Esophagus muscularis mucosa (tissue), 4 donors: ENCODE measurements around the gene OTULIN. TPM values are rescaled to one million over a fixed set of nuclear protein-coding genes. Genes with fewer than 3 reads are reported as not detected.

Experiments
- DNase-seq: peaks from one replicate; pipeline ENCODE4 v3.0.0-alpha.2; 2017; ENCODE audit errors: extremely low spot score
- H3K27ac ChIP-seq, 4 donors: fragments of 200-600 bp; sonication (generic); replicated peaks in 1 of 4; 1 replicate in 3 of 4; 2 replicates in 1 of 4; pipeline ENCODE4 v1.5.1; 2016 to 2019; ENCODE audit warnings: mild to moderate bottlenecking in 1 of 4
- H3K27me3 ChIP-seq, 4 donors: fragments of 200-600 bp; sonication (generic); one replicate each; pipeline versions ENCODE4 v1.5.1 to v1.6.0; 2016 to 2019
- H3K36me3 ChIP-seq, 4 donors: fragments of 200-600 bp; sonication (generic); one replicate each; pipeline ENCODE4 v1.5.1; 2016 to 2019
- H3K4me1 ChIP-seq, 4 donors: fragments of 200-600 bp; sonication (generic); one replicate each; pipeline ENCODE4 v1.5.1; 2016 to 2019
- H3K4me3 ChIP-seq, 4 donors: fragments of 200-600 bp; sonication (generic); 1 replicate in 2 of 4; 2 replicates in 2 of 4; pipeline ENCODE4 v1.5.1; 2016 to 2019; ENCODE audit warnings: mild to moderate bottlenecking in 4 of 4, moderate library complexity in 1 of 4
- H3K9me3 ChIP-seq, 4 donors: fragments of 200-600 bp; sonication (generic); 1 replicate in 3 of 4; 2 replicates in 1 of 4; pipeline ENCODE4 v1.5.1; 2016 to 2019
- EP300 ChIP-seq: sonication (generic); formaldehyde crosslinking; IDR thresholded peaks from one replicate; pipeline ENCODE4 v1.6.1; 2017; ENCODE audit warnings: antibody characterized with exemption
- POLR2A ChIP-seq: fragments of 450-650 bp; IDR thresholded peaks from one replicate; pipeline ENCODE4 v1.6.1; 2017; ENCODE audit warnings: antibody characterized with exemption, moderate library complexity, mild to moderate bottlenecking, low read depth
- POLR2AphosphoS5 ChIP-seq, 2 donors: sonication (generic); formaldehyde crosslinking; IDR thresholded peaks; one replicate each; pipeline ENCODE4 v1.6.1; 2017; ENCODE audit warnings: antibody characterized with exemption in 2 of 2
- WGBS: methylation state at CpG from one replicate; pipeline ENCODE4 v1.1.5; 2018; 5-methylcytosine and 5-hydroxymethylcytosine counted together
- intact Hi-C: fragments of 100-400 bp; cut with DNase I; formaldehyde crosslinking; loops from one replicate; pipeline ENCODE4 v1.15.1; 2023
- total RNA-seq, 4 donors: library from RNA; depleted of rRNA; stranded (reverse); fragments of >200 nt; gene quantifications; one replicate each; pipeline versions ENCODE4 v1.1.0 to v1.2.1, GENCODE V29; 2016
- TF ChIP-seq, protein P1 (sequence below), 3 experiments: fragments of 200-600 bp in 2 of 3; fragments of 450-650 bp in 1 of 3; sonication (generic) in 2 of 3; IDR thresholded peaks; one replicate each; pipeline ENCODE4 v1.5.1; 2017 to 2019; ENCODE audit warnings: antibody characterized with exemption in 3 of 3, mild to moderate bottlenecking in 2 of 3, moderate library complexity in 1 of 3

OTULIN gene
- total RNA-seq, 4 donors from 2014 or later: 16.9 to 41.1 (median 24.2) TPM

DNA sequence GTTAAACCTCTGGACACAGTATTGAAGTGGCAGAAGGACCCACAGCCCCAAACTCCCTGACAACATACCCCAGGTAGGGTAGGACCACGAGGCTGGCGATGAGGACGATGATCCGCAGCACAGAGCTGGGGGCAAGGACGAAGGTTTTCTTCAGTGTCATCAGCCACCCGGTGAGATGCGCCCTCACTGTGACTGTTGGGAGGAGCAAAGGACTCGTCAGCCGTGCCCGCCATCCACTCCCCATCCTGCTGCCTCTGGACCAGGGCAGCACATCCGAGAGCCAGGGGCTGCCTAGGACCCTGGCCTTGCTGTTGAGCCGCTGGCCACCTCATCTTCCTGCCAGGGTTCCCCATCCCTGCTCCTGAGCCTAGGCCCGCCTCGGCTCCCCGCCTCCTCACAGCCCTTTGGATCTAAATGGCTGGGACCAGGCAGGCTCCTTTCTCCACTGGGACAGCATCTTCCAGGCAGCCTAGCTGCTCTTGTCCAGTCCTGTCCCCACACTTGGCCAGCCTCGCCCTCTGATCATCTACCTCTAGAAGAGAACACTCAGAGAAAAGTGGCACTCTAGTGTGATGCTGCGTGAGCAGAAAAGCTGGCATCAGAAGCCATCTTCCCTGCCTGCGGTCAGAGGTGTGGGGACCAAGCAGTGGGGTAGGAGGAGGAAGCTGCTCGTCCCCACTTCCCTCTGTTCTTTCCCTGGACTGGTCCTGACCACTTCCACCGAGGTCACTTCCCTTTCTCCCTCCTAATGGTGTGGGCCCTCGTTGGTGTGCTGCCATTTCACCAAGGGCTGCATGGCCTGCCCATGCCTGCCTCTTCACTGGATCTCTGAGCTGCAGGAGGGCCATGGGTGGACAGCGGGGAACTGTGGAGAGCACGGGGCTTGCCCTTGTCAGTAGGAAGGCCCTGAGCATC lies 49.2 kb downstream of the OTULIN start:
- intact Hi-C loops: no loop called here
- no peaks in the 10 kb centered on the region for H3K4me1 ChIP-seq
- no peaks in the 10 kb centered on the region for H3K9me3 ChIP-seq
- 96% methylated on average over 23 of the region's 23 CpGs for WGBS
- TF ChIP-seq POLR2AphosphoS5 (IDR thresholded peaks at IDR 0.05) (no peak), EP300 (no peak), POLR2A (no peak)
- TF ChIP-seq, protein P1, sequence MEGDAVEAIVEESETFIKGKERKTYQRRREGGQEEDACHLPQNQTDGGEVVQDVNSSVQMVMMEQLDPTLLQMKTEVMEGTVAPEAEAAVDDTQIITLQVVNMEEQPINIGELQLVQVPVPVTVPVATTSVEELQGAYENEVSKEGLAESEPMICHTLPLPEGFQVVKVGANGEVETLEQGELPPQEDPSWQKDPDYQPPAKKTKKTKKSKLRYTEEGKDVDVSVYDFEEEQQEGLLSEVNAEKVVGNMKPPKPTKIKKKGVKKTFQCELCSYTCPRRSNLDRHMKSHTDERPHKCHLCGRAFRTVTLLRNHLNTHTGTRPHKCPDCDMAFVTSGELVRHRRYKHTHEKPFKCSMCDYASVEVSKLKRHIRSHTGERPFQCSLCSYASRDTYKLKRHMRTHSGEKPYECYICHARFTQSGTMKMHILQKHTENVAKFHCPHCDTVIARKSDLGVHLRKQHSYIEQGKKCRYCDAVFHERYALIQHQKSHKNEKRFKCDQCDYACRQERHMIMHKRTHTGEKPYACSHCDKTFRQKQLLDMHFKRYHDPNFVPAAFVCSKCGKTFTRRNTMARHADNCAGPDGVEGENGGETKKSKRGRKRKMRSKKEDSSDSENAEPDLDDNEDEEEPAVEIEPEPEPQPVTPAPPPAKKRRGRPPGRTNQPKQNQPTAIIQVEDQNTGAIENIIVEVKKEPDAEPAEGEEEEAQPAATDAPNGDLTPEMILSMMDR (IDR thresholded peaks at IDR 0.05): no peak
- H3K27me3 ChIP-seq: no peaks in the 10 kb centered on the region
- peaks cover 21 to 90% (median 78%) of the 10 kb centered on the region in 4 donors for H3K36me3 ChIP-seq
- no peak for DNase-seq
- no peak overlapping the region for H3K4me3 ChIP-seq
- H3K27ac ChIP-seq: no peak overlapping the region

DNA sequence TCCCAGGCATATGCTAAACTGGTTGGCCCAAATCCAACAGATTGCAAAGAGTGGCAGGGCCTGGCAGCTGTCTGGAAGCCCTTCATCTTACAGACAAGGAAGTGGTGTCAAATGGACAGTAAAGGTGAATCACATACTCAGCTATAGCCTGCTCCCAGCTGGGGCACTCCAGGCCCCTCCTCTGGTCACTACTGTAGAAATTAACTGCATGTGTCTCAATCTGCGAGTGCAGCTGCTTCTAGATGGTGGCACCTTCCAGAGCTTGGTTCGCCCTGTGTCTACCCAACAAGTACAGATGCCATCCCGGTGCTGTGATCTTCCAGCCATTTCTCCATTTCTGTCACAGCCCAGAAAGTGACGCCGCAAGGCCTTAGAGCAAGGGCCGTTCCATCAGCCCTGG lies 50.2 kb downstream of the OTULIN start:
- Histone ChIP-seq H3K4me1 (no peaks in the 10 kb centered on the region), H3K36me3 (peaks cover 21 to 82% (median 73%) of the 10 kb centered on the region in 4 donors), H3K27me3 (no peaks in the 10 kb centered on the region), H3K4me3 (no peak overlapping the region), H3K27ac (no peak overlapping the region), H3K9me3 (no peaks in the 10 kb centered on the region)
- 100% methylated on average over 6 of the region's 6 CpGs for WGBS
- no peak for DNase-seq
- intact Hi-C loops: no loop called here
- no peak for TF ChIP-seq EP300
- TF ChIP-seq, protein P1 (IDR thresholded peaks at IDR 0.05): no peak
- TF ChIP-seq POLR2AphosphoS5 (IDR thresholded peaks at IDR 0.05): no peak
- no peak for TF ChIP-seq POLR2A

DNA sequence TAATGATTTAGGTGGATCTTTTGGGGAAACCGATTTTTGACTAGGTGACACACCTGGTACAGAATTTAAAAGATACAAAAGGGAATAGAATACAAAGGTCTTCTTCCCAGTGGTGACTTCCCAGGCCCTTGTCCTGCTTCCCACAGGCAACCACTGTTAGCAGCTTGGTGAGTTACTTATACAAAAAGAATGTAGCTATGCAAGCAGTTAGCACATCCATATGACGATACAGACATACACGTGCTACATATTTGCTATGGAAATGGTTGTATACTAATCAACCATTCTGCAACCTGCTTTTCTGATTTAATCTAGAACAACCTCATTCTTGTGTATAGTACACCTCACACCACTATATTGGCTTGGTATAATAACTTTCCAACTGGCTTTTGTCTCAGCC lies 51.0 kb downstream of the OTULIN start:
- DNase-seq: no peak
- TF ChIP-seq POLR2A (no peak), POLR2AphosphoS5 (IDR thresholded peaks at IDR 0.05) (no peak), EP300 (no peak)
- TF ChIP-seq, protein P1 (IDR thresholded peaks at IDR 0.05): no peak
- 95% methylated on average over 3 of the region's 3 CpGs for WGBS
- no peaks in the 10 kb centered on the region for H3K9me3 ChIP-seq
- H3K4me3 ChIP-seq: no peak overlapping the region
- intact Hi-C loops: no loop called here
- peaks cover 16 to 75% (median 66%) of the 10 kb centered on the region in 4 donors for H3K36me3 ChIP-seq
- no peak overlapping the region for H3K27ac ChIP-seq
- no peaks in the 10 kb centered on the region for H3K27me3 ChIP-seq
- H3K4me1 ChIP-seq: no peaks in the 10 kb centered on the region

DNA sequence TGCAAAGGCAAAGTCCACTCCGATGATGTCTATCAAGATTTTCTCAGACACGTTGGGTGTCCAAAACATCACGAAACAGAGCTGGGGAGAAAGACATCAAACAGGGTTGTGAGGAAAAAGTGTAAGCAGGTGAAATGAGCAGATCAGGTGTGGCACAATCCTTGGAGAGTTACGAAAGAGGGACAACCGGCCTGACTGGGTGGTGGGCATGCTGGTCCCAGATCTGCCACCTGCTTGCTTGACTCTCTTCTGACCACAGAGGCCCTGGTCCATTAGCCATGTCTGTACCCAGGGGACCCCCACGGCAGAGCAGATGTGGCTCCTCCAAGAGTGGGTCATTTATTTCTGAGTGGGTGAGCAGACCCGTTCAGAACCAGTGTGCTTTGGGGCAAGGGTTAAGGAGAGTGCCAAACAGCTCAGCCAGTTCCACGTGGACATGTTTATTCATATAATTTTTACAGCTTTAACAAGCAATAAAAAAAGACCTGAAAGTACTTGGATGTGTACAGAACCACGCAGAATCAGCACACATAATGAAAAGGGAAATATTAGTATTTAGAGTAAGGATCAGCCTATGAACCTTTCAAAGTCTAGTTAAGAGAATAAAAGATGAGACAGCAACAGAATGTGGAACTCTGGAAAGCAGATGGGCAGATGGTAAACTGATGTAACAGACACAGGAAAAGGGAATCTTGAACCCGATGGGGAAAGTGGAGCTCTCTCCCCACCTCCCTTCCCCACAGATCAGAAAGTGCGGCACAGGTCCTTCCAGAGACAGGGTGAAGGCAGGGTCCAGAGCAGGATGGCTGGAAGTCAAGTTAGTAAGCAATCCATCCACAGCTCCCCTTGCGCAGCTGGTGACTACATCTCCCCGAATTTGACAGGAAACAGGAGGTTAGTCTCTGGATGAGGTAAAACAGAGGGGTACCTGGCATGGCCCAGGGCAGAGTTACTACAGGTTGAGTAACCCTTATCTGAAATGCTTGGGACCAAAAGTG lies 52.5 kb downstream of the OTULIN start:
- no peak for DNase-seq
- H3K9me3 ChIP-seq: no peaks in the 10 kb centered on the region
- intact Hi-C loops: no loop called here
- no peaks in the 10 kb centered on the region for H3K27me3 ChIP-seq
- TF ChIP-seq POLR2AphosphoS5 (IDR thresholded peaks at IDR 0.05): no peak
- WGBS: 85% methylated on average over 13 of the region's 13 CpGs
- H3K36me3 ChIP-seq: peaks cover 13 to 64% (median 50%) of the 10 kb centered on the region in 4 donors
- H3K27ac ChIP-seq: no peak overlapping the region
- no peak overlapping the region for H3K4me3 ChIP-seq
- H3K4me1 ChIP-seq: no peaks in the 10 kb centered on the region

DNA sequence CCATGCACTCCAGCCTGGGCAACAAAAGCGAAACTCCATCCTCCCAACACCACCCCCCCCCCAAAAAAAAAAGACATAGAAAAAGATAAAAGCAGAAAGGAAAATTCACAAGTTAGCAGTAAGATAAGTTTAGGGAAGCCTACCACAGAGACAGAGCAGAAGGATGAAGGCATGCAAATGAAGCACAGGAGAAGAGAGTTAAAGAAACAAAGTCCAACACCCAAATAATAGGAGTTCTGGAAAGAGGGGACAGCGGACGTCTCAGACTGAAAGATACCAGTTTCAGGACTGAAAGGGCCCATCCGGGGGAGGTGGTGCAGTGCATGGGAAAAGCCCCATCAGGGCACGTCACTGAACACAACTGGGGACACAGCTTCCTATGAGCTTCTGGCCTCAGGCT lies 54.3 kb downstream of the OTULIN start:
- peaks cover 0 to 51% (median 33%) of the 10 kb centered on the region in 4 donors for H3K36me3 ChIP-seq
- intact Hi-C loops: no loop called here
- WGBS: 94% methylated on average over 5 of the region's 5 CpGs
- no peak for DNase-seq
- TF ChIP-seq, protein P1 (IDR thresholded peaks at IDR 0.05): no peak
- no peak for TF ChIP-seq POLR2A
- no peak for TF ChIP-seq EP300
- TF ChIP-seq POLR2AphosphoS5 (IDR thresholded peaks at IDR 0.05): no peak
- no peaks in the 10 kb centered on the region for H3K4me1 ChIP-seq
- H3K27me3 ChIP-seq: no peaks in the 10 kb centered on the region
- H3K27ac ChIP-seq: no peak overlapping the region
- no peaks in the 10 kb centered on the region for H3K9me3 ChIP-seq
- no peak overlapping the region for H3K4me3 ChIP-seq
